HG03460 (cell line): ENCODE measurements around the gene DLG2.
"Not testable (repeated sequence)": the region's sequence is repeated elsewhere in the genome, so short reads cannot be mapped to it uniquely, and the experiment has no call there.

Source experiments
- ATAC-seq: cut with Tn5 transposase; IDR thresholded peaks from one replicate; pipeline ENCODE4 v1.9.1; 2021; ENCODE audit not compliant: unreplicated experiment

Gene DLG2

GRCh38 chr11:85647078-85647477 lies 19.9 kb upstream of the DLG2 start:
- ATAC-seq: no peak

DNA sequence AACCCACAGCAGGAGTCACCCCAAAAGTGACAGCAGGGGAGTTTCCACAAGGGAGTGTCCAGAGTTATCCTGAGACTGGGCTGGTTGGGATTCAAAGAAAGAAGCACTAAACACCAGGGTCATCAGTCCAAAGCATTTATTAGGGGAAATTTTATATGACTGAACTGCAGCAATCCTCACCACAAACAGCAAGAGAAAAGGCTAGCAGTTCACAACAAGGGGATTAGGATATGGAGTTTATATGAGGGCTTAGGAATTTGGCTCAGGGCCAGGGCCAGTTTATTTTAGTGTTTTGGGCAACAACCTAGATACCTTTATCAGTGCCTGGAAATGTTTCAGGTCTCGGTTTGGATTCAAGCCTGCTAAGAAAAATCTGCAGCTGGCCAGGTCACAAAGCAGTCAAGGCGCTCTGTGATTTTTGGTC lies 16.1 kb upstream of the DLG2 start:
- no peak for ATAC-seq

DNA sequence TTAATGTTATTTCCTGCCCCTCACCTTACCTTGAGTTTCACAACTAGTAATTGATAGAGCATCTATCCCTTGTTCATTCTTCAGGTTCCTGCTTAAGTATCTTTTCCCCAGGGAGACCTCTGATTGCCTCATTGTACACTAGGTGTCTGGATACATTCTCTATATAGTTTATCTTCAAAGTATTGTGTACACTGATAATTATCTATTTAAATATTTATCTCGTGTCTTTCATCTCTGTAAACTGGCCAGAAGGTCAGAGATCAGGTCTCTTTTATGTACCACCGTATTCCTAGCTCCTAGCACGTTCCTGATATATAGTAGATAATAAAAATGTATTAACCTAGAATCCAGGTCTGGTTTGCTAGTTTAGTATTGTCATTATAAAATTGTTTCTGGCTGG lies 7.6 kb upstream of the DLG2 start:
- ATAC-seq: no peak

DNA sequence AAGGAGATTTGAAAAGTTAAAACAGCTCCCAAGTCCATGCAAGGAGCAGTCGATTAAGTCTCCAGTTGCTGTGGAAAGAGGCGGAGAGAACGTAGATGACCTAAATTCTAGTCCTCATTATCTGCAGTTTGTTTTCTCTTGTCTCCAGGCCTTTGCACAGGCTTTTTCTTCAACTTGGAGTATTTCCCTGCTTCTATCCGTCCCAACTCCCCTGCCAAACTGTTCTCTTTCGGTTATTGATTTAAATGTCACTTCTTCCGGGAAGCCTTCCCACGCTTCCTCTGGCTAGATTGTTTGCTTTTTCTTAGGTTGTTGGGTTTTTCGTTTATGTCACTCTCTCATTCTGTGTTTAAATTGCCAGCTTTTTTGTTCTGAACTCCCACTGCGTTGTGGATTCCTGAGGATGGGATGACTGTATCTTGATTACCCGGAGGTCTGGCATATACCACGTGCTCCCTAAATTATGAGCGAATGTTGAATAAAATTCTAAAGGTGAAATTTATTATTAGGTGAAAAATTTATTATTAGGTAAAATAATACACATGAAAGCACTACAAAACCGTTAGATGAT lies 1.7 kb upstream of the DLG2 start:
- peak; percentile 8 for ATAC-seq

DNA sequence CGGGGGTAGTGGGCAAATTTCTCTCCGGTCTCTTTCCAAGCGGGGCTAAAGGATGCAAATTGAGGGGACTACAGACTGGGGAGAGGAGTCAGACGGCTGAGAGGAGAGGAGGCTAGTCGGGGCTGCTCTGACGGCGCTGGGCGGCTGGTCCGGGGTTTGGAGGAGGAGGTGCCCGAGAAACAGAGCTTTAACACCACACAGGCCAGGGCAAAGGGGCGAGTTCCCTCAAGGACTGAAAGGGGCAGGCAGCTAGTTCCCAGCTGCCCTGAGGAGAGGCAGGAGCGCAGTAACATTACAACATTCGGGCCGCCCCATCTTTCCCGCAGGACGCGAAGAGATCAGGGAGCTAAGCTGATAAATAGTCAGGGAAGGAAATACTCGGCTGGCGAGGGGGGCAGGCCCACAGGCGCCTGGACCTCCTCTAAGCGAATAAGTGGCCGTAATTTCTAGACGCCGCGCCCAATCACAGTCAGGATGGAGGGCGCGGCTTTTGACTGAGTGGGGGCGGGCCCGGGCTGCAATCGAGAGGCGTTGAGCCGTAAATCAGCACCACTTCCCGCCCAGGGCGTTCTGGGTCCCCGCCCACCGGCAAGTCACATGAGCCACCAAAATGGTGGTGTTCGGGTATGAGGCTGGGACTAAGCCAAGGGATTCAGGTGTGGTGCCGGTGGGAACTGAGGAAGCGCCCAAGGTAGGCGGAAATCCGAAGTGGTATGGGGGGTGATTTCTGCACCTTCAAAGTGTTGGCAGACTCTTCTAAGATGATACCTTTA lies 1.0 kb upstream of the DLG2 start, which contains the start of gene TMEM126B:
Gene TMEM126B, plus strand, starts transcription at position 596 of the 773 bp plus-strand sequence. Its CDS starts 15 bp downstream, at position 611.
- ATAC-seq: peak; percentile 99

DNA sequence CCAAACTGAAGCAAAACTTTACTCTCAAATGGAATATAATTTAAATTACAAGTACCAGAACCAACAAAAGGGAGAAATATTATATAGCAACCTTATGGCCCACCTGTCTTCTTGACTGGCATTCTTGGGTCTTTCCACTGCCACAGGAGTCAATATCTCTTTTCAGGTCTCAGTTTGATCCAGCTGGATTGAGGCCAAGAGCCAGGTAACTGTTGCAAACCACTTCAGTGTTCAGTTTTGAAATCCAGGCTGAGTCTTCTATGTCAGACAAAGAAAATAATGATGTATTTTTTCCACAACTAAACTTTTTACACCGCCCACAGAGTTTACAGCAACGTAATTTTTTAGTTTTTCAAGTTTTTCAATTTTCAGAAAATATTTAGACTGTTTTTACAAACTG lies 648 bp downstream of the DLG2 start:
- no peak for ATAC-seq

DNA sequence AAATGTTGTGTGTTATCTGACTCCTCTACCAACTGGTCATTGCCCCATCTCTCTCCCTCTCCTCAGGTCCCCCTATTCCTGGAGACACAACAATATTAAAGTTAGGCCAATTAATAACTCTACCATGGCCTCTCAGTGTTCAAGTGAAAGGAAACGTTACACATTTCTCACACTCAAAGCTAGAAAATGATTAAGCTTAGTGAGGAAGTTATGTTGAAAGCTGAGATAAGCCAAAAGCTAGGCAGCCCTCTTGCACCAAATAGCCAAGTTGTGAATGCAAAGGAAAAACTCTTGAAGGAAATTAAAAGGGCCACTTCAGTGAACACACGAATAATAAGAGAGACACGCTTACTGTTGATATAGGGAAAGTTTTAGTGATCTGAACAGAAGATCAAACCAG lies 6.9 kb downstream of the DLG2 start:
- ATAC-seq: no peak

GRCh38 chr11:85619499-85619898 lies 7.6 kb downstream of the DLG2 start:
- no peak for ATAC-seq

- not testable (repeated sequence) for ATAC-seq
Observed at GRCh38 chr11:85611643-85612042, 15.5 kb downstream of the DLG2 start.

GRCh38 chr11:85609286-85609685 lies 17.9 kb downstream of the DLG2 start:
- ATAC-seq: not testable (repeated sequence)

DNA sequence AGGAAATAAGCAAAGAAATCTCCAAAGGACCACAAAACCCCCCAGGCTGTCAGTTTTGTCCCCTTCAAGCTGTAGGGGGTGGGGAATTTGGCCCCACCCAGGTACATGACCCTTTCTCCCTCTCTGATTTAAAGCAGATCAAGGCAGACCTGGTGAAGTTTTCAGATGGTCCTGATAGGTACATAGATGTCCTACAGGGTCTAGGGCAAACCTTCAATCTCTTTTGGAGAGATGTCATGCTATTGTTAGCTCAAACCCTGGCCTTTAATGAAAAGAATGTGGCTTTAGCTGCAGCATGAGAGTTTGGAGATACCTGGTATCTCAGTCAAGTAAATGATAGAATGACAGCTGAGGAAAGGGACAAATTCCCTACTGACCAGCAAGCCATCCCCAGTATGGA lies 18.5 kb downstream of the DLG2 start:
- not testable (repeated sequence) for ATAC-seq

GRCh38 chr11:85606237-85606636 lies 20.9 kb downstream of the DLG2 start:
- not testable (repeated sequence) for ATAC-seq

DNA sequence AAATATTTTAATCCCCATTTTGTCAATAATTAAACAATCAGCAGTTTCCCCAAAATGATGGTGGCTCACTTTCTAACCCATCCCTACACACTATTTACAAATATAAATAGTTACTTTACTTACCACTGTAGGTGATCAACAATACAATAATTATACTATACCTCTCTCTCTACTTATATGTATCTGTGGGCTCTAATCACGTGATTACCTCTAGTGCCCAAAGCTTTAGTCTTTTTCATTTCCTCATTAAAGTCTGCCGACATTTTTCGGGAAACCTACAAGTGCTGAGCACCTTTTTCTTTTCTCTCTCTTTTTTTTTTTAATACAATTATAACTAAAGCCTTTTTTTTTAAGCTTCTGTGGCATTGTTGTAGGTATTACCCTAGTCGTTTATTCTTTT lies 23.9 kb downstream of the DLG2 start:
- ATAC-seq: no peak

DNA sequence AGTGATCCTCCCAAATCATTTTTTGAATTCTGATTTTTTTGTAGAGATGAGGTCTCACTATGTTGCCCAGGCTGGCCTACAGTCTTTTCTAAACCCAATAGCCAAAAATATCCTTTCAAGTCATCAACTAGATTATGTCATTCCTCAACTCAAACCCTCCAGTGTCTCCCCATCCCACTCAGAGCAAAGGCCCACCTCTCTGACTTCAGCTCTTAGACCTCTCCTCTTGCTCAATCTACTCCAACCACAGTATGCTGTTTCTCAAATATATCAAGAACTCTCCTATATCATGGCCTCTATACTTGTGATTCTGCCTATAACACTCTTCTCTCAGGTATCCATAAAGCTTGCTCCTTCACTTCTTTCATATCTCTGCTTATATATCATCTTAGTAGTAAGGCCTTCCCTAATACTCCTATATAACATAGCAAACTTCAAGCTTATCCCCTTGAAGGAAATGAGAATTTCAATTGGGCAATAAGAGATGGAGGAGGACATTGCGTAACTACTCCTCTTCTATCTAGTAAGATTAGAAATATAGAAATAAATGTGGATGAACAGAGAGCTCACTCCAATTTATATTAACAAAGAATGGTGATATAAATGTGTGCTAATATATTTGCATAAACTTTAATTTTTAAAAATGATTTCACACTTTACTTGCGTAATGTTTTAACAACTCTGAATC lies 24.5 kb downstream of the DLG2 start:
- no peak for ATAC-seq

- no peak for ATAC-seq
Observed at GRCh38 chr11:85599083-85599482, 28.1 kb downstream of the DLG2 start.

- no peak for ATAC-seq
Observed at GRCh38 chr11:85596886-85597285, 30.3 kb downstream of the DLG2 start.

- no peak for ATAC-seq
Observed at GRCh38 chr11:85595285-85595884, 31.8 kb downstream of the DLG2 start.

DNA sequence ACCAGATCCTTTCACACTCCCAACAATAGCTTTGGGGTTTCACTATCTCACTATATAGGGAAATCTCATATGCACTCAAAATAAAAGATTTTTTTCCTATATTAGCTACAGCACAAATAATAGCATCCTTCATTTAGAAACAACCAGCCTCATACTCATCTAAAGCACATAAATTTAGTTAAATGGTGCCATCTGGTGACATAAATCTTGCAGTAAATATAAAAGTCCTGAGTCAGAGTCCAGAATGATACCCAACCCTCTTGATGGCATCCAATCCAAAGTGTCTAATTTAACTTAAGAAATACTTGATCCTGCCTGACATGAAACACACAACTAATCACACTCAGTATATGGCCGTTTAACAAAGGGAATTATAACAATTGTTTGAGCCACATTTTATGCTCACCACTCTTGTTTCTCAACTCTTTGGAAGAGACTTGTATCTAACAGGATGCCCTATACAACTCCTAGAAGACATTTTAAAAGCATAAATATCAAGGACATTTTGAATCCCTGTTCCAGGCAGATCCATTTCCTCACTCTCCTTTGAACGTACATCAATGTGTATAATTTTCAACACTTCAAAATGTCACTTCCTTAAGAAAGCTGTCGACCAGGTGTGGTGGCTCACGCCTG lies 36.2 kb downstream of the DLG2 start:
- no peak for ATAC-seq

- no peak for ATAC-seq
Observed at GRCh38 chr11:85589373-85589772, 37.8 kb downstream of the DLG2 start.

GRCh38 chr11:85582111-85582510 lies 45.0 kb downstream of the DLG2 start:
- ATAC-seq: no peak

- ATAC-seq: no peak
Observed at GRCh38 chr11:85575388-85575787, 51.8 kb downstream of the DLG2 start.
